ENCODE results near the gene TMEM42.

DNA sequence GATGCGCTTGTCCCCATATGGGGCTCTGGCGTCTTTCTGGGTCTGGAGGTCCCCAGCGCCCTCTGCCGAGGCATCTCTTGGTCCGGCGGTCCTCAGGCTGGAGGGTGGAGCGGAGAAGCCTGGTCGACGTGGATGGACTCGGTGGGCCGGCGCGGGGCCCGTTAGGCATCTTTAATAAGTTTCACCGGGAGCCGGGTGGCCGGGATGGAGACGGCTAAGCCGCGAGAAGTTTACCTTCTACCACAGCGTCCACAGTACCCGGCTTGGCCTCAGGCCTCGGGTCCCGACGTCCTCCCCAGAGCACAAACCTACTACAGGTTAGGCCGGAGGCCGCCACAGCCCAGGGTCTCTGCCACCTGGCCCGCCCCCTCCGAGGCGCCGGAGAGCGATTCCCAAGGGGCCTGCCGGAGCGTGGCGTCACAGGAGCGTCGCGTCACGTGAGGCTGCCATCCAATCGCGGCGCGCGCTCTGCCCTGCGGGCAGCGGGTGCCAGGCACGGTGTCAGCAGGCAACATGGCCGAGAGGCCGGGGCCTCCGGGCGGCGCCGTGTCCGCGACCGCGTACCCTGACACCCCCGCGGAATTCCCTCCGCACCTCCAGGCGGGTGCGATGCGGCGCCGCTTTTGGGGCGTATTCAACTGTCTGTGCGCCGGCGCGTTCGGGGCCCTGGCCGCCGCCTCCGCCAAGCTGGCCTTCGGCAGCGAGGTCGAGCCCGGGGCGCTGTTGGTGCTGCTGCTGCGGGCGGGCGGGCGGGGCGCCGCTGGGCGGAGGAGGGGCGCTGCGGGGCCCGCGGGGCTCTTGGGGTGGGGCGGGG, at the start of gene TMEM42:
- peak; percentile 74 for TF ChIP-seq POLR2AphosphoS5 (IDR thresholded peaks at IDR 0.05; ENCODE audit: low read depth, low read length)
- peak; percentile 40; the same call in 1 of the 2 replicates for TF ChIP-seq TAF1 (IDR thresholded peaks at IDR 0.05; ENCODE audit: low read depth, low read length)
- peak; percentile 75 for TF ChIP-seq POLR2A (IDR thresholded peaks at IDR 0.05; ENCODE audit: low read depth, low read length)
- no peak for TF ChIP-seq POU2F2 (IDR thresholded peaks at IDR 0.05; ENCODE audit: low read depth, low read length)
- TF ChIP-seq PAX5 (IDR thresholded peaks at IDR 0.05; ENCODE audit: insufficient read depth, low read length, severe bottlenecking) = no peak
- no peak for TF ChIP-seq SPI1 (IDR thresholded peaks at IDR 0.05; ENCODE audit: low read depth, low read length)
